ENCODE data around the gene AQP12B.

The AQP12B gene

GRCh38 chr2:240646176-240646899 lies 36.3 kb downstream of the AQP12B start:
- DNase-seq: no peak

- DNase-seq: no peak
These were observed 36.9 kb downstream of the AQP12B start for GRCh38 chr2:240645801-240646175.

GRCh38 chr2:240645346-240645745 lies 37.3 kb downstream of the AQP12B start:
- no peak for DNase-seq

- no peak for DNase-seq
These were observed 37.8 kb downstream of the AQP12B start for GRCh38 chr2:240644859-240645301.

- no peak for DNase-seq
These were observed 38.5 kb downstream of the AQP12B start for GRCh38 chr2:240644171-240644651.

GRCh38 chr2:240643811-240644150 lies 38.9 kb downstream of the AQP12B start:
- DNase-seq: no peak

GRCh38 chr2:240643093-240643810 lies 39.4 kb downstream of the AQP12B start:
- DNase-seq: no peak

- no peak for DNase-seq
These were observed 39.9 kb downstream of the AQP12B start for GRCh38 chr2:240642806-240643092.

- no peak for DNase-seq
These were observed 40.5 kb downstream of the AQP12B start for GRCh38 chr2:240642061-240642805.

- DNase-seq: no peak
These were observed 41.7 kb downstream of the AQP12B start for GRCh38 chr2:240640939-240641338.

GRCh38 chr2:240639566-240639965 lies 43.1 kb downstream of the AQP12B start:
- no peak for DNase-seq

- DNase-seq: no peak
These were observed 44.0 kb downstream of the AQP12B start for GRCh38 chr2:240638512-240639160.

GRCh38 chr2:240637901-240638345 lies 44.8 kb downstream of the AQP12B start:
- no peak for DNase-seq

GRCh38 chr2:240637116-240637900 lies 45.4 kb downstream of the AQP12B start:
- no peak for DNase-seq

- no peak for DNase-seq
These were observed 46.0 kb downstream of the AQP12B start for GRCh38 chr2:240636563-240637115.

- no peak for DNase-seq
These were observed 46.6 kb downstream of the AQP12B start for GRCh38 chr2:240635998-240636547.

- DNase-seq: no peak
These were observed 47.3 kb downstream of the AQP12B start for GRCh38 chr2:240635121-240635997.

GRCh38 chr2:240632306-240632721 lies 50.4 kb downstream of the AQP12B start:
- no peak for DNase-seq

- no peak for DNase-seq
These were observed 51.0 kb downstream of the AQP12B start for GRCh38 chr2:240631548-240632305.
